Esophagus muscularis mucosa (tissue), 4 donors: ENCODE measurements around the gene PPP1R18. TPM values are rescaled to one million over a fixed set of nuclear protein-coding genes. Genes with fewer than 3 reads are reported as not detected.
"Not testable (repeated sequence)": the region's sequence is repeated elsewhere in the genome, so short reads cannot be mapped to it uniquely, and the experiment has no call there.

Source experiments
- DNase-seq: peaks from one replicate; pipeline ENCODE4 v3.0.0-alpha.2; 2017; ENCODE audit errors: extremely low spot score
- H3K27ac ChIP-seq, 4 donors: fragments of 200-600 bp; sonication (generic); replicated peaks in 1 of 4; 1 replicate in 3 of 4; 2 replicates in 1 of 4; pipeline ENCODE4 v1.5.1; 2016 to 2019; ENCODE audit warnings: mild to moderate bottlenecking in 1 of 4
- H3K27me3 ChIP-seq, 4 donors: fragments of 200-600 bp; sonication (generic); one replicate each; pipeline versions ENCODE4 v1.5.1 to v1.6.0; 2016 to 2019
- H3K36me3 ChIP-seq, 4 donors: fragments of 200-600 bp; sonication (generic); one replicate each; pipeline ENCODE4 v1.5.1; 2016 to 2019
- H3K4me1 ChIP-seq, 4 donors: fragments of 200-600 bp; sonication (generic); one replicate each; pipeline ENCODE4 v1.5.1; 2016 to 2019
- H3K4me3 ChIP-seq, 4 donors: fragments of 200-600 bp; sonication (generic); 1 replicate in 2 of 4; 2 replicates in 2 of 4; pipeline ENCODE4 v1.5.1; 2016 to 2019; ENCODE audit warnings: mild to moderate bottlenecking in 4 of 4, moderate library complexity in 1 of 4
- H3K9me3 ChIP-seq, 4 donors: fragments of 200-600 bp; sonication (generic); 1 replicate in 3 of 4; 2 replicates in 1 of 4; pipeline ENCODE4 v1.5.1; 2016 to 2019
- EP300 ChIP-seq: sonication (generic); formaldehyde crosslinking; IDR thresholded peaks from one replicate; pipeline ENCODE4 v1.6.1; 2017; ENCODE audit warnings: antibody characterized with exemption
- POLR2A ChIP-seq: fragments of 450-650 bp; IDR thresholded peaks from one replicate; pipeline ENCODE4 v1.6.1; 2017; ENCODE audit warnings: antibody characterized with exemption, moderate library complexity, mild to moderate bottlenecking, low read depth
- POLR2AphosphoS5 ChIP-seq, 2 donors: sonication (generic); formaldehyde crosslinking; IDR thresholded peaks; one replicate each; pipeline ENCODE4 v1.6.1; 2017; ENCODE audit warnings: antibody characterized with exemption in 2 of 2
- whole genome bisulfite sequencing: methylation state at CpG from one replicate; pipeline ENCODE4 v1.1.5; 2018; 5-methylcytosine and 5-hydroxymethylcytosine counted together
- intact Hi-C: fragments of 100-400 bp; cut with DNase I; formaldehyde crosslinking; loops from one replicate; pipeline ENCODE4 v1.15.1; 2023
- total RNA-seq, 4 donors: library from RNA; depleted of rRNA; stranded (reverse); fragments of >200 nt; gene quantifications; one replicate each; pipeline versions ENCODE4 v1.1.0 to v1.2.1, GENCODE V29; 2016
- TF ChIP-seq, protein P1 (sequence below), 3 experiments: fragments of 200-600 bp in 2 of 3; fragments of 450-650 bp in 1 of 3; sonication (generic) in 2 of 3; IDR thresholded peaks; one replicate each; pipeline ENCODE4 v1.5.1; 2017 to 2019; ENCODE audit warnings: antibody characterized with exemption in 3 of 3, mild to moderate bottlenecking in 2 of 3, moderate library complexity in 1 of 3

The PPP1R18 gene
- total RNA-seq, 4 donors from 2014 or later: 39.5 to 104 (median 59.8) TPM

- TF ChIP-seq POLR2AphosphoS5 (IDR thresholded peaks at IDR 0.05) (no peak), POLR2A (no peak), EP300 (no peak)
- TF ChIP-seq, protein P1, sequence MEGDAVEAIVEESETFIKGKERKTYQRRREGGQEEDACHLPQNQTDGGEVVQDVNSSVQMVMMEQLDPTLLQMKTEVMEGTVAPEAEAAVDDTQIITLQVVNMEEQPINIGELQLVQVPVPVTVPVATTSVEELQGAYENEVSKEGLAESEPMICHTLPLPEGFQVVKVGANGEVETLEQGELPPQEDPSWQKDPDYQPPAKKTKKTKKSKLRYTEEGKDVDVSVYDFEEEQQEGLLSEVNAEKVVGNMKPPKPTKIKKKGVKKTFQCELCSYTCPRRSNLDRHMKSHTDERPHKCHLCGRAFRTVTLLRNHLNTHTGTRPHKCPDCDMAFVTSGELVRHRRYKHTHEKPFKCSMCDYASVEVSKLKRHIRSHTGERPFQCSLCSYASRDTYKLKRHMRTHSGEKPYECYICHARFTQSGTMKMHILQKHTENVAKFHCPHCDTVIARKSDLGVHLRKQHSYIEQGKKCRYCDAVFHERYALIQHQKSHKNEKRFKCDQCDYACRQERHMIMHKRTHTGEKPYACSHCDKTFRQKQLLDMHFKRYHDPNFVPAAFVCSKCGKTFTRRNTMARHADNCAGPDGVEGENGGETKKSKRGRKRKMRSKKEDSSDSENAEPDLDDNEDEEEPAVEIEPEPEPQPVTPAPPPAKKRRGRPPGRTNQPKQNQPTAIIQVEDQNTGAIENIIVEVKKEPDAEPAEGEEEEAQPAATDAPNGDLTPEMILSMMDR (IDR thresholded peaks at IDR 0.05): no peak
- Histone ChIP-seq H3K4me3 (no peak overlapping the region), H3K27ac (no peak overlapping the region), H3K9me3 (no peaks in the 10 kb centered on the region), H3K4me1 (peaks cover 16 to 32% (median 23%) of the 10 kb centered on the region in 4 donors), H3K27me3 (no peaks in the 10 kb centered on the region), H3K36me3 (peaks cover 30 to 55% (median 49%) of the 10 kb centered on the region in 4 donors)
- DNase-seq: no peak
- WGBS: 88% methylated on average over 27 of the region's 27 CpGs
- intact Hi-C loops: loop anchor here (5.0 kb wide), 1 partner anchor 189 kb away; no protein-coding TSS in a partner anchor
These were observed 15.5 kb downstream of the PPP1R18 start for GRCh38 chr6:30670760-30671527.

DNA sequence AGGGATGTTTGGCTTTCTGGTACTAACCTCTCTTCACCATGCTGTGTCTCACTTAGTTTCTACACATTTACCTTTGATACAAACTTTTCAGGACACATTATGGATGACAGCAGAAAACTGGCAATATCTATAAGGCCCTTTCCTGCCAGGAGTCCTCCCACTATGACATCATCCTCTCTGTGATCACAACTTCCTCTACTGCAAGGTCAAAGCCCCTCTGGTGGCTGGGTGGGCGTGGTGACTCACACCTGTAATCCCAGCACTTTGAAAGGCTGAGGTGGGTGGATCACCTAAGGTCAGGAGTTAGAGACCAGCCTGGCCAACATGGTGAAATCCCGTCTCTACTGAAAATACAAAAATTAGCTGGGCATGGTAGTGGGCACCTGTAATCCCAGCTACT is 20.1 kb downstream of the PPP1R18 start:
- intact Hi-C loops: not testable (repeated sequence)
- WGBS: 75% methylated on average over 2 of the region's 2 CpGs

DNA sequence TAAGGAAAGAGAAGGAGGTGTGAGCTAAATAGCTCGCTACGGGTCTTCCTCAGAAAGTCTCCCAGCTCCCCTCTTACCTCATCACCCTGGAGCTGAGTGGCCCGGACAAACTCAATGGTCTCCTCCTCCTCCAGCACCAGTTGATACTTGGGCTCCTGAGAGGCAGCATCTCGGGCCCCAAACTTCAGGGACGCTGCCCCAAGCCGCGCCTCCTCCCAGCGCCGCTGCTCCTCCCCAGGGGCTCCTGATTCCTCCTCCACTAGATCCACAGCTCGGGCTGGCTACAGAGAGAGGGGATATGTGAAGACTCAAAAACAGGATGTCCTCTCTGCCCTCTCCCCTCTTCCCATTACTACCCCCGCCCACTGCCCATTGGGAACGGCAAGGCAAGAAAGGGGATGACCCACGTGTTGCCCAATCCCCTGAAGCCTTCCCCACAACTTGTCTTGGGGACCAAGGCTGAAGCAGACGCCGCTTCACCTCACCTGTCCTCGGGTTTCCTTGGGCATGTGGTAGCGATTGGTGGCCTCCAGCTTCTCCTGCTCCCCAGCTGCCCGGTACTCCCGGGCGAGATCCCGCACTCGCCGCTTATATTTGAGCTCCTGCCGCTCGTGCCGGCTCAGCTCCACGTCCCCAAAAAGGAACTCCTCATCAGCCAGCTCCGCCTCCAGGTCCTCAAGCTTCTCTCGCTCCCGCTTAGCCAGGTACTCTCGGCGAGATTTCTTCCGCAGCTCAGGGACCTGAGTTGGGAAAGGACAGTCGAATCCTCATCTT is 21.3 kb downstream of the PPP1R18 start:
- H3K36me3 ChIP-seq: peaks cover 79 to 100% (median 95%) of the 10 kb centered on the region in 4 donors

More for the DNA sequence above, 20.1 kb downstream of the PPP1R18 start:
- H3K4me1 ChIP-seq: peaks cover 2 to 12% (median 7%) of the 10 kb centered on the region in 4 donors
- peaks cover 73 to 98% (median 93%) of the 10 kb centered on the region in 4 donors for H3K36me3 ChIP-seq
- not testable (repeated sequence) for DNase-seq, H3K27me3 ChIP-seq, H3K27ac ChIP-seq, H3K4me3 ChIP-seq, H3K9me3 ChIP-seq

GRCh38 chr6:30657922-30658321 is 28.5 kb downstream of the PPP1R18 start:
- intact Hi-C loops, H3K9me3 ChIP-seq, H3K4me1 ChIP-seq, H3K4me3 ChIP-seq, DNase-seq, H3K27ac ChIP-seq, H3K27me3 ChIP-seq: not testable (repeated sequence)
- H3K36me3 ChIP-seq: peaks cover 90 to 100% (median 100%) of the 10 kb centered on the region in 4 donors
- WGBS: 94% methylated on average over 5 of the region's 5 CpGs

More for the DNA sequence above, 21.3 kb downstream of the PPP1R18 start:
- intact Hi-C loops: no loop called here
- peaks cover 0 to under 1% (median 0%) of the 10 kb centered on the region in 4 donors for H3K4me1 ChIP-seq
- no peak overlapping the region for H3K27ac ChIP-seq
- no peaks in the 10 kb centered on the region for H3K27me3 ChIP-seq
- no peaks in the 10 kb centered on the region for H3K9me3 ChIP-seq
- no peak for TF ChIP-seq EP300
- no peak for TF ChIP-seq POLR2A
- TF ChIP-seq, protein P1 (IDR thresholded peaks at IDR 0.05): no peak
- no peak for TF ChIP-seq POLR2AphosphoS5 (IDR thresholded peaks at IDR 0.05)
- no peak for DNase-seq
- 90% methylated on average over 34 of the region's 34 CpGs for WGBS
- H3K4me3 ChIP-seq: no peak overlapping the region

DNA sequence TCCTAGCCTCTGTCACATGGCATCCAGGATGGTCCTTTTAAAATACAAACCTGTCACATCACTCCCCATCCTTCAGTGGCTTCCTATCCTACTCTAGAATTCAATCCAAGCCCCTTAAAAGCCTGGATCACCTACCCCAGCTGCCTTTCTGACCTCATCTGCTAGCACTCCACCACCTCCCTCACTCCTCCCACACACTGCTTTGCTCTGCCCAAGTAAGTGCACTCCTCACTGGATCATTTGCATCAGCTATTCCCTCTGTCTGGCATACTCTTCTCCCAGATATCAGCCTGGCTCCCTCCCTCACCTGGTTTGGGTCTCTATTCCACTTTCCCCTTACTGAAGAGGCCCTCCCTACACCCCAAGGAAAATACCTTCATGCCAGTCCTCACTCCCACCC is 29.0 kb downstream of the PPP1R18 start:
- Histone ChIP-seq H3K27me3 (no peaks in the 10 kb centered on the region), H3K9me3 (no peaks in the 10 kb centered on the region), H3K4me1 (no peaks in the 10 kb centered on the region), H3K4me3 (no peak overlapping the region), H3K36me3 (peaks cover 90 to 100% (median 100%) of the 10 kb centered on the region in 4 donors), H3K27ac (no peak overlapping the region)
- DNase-seq: no peak
- TF ChIP-seq, protein P1 (IDR thresholded peaks at IDR 0.05): no peak
- TF ChIP-seq POLR2AphosphoS5 (IDR thresholded peaks at IDR 0.05): no peak
- TF ChIP-seq EP300: no peak
- intact Hi-C loops: no loop called here
